ENCODE results near the gene PNPLA2. TPM values are rescaled to one million over a fixed set of nuclear protein-coding genes. Genes with fewer than 3 reads are reported as not detected.

The PNPLA2 gene
- total RNA-seq, 1 donor from 2014 or later: 40.5 TPM

DNA sequence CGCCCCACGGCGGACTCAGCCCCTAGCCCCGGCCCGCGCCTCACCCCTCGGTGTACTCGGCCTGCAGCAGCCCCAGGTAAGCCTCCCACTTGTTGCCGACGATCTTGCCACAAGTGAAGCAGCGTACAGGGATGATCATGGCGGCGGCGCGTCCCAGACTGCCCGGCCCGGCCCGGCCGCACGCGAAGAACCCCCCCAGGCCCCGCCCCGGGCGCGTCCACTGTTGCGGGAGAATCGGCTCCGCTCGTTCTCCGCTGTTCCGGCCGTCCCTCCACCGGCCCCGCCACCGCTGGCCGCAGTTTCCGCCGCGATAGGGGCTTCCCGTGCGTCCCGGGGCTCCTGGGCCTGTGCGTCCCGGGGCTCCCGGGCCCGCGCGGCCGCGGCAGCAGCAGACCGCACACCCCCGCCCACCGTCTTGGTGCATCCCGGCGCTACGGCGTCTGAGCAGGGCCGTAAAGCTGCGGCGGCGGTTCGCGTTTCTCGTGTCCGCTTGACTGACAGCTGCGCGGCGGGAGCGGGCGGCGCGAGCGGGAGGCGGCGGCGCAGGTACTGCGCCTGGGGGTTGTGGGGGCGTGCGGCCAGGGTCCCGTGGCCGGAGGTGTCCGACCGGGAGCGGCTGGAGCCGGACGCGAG lies 23.8 kb downstream of the PNPLA2 start, which contains the start of the genes POLR2L and TSPAN4:
POLR2L (minus strand) TSS at position 160 of the 633 bp plus-strand sequence; CDS start at position 139, 21 bp downstream.
TSPAN4 (plus strand) TSS at position 483 of the 633 bp plus-strand sequence. CDS start 7,453 bp downstream, outside the sequence.
- H3K4me1 Mint-ChIP-seq (ENCODE audit: unreplicated experiment): peaks cover 10% of the 10 kb centered on the region
- H3K36me3 Mint-ChIP-seq (ENCODE audit: low read depth, unreplicated experiment): no peaks in the 10 kb centered on the region
- peak; percentile 84 for DNase-seq (ENCODE audit: low spot score)
- TF ChIP-seq, protein P1, sequence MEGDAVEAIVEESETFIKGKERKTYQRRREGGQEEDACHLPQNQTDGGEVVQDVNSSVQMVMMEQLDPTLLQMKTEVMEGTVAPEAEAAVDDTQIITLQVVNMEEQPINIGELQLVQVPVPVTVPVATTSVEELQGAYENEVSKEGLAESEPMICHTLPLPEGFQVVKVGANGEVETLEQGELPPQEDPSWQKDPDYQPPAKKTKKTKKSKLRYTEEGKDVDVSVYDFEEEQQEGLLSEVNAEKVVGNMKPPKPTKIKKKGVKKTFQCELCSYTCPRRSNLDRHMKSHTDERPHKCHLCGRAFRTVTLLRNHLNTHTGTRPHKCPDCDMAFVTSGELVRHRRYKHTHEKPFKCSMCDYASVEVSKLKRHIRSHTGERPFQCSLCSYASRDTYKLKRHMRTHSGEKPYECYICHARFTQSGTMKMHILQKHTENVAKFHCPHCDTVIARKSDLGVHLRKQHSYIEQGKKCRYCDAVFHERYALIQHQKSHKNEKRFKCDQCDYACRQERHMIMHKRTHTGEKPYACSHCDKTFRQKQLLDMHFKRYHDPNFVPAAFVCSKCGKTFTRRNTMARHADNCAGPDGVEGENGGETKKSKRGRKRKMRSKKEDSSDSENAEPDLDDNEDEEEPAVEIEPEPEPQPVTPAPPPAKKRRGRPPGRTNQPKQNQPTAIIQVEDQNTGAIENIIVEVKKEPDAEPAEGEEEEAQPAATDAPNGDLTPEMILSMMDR (IDR thresholded peaks at IDR 0.05; ENCODE audit: unreplicated experiment): no peak
- H3K9me3 Mint-ChIP-seq (ENCODE audit: unreplicated experiment): no peaks in the 10 kb centered on the region
- H3K27ac Mint-ChIP-seq (ENCODE audit: unreplicated experiment): peak within 1 kb of the TSS; percentile 61
- H3K27me3 Mint-ChIP-seq (ENCODE audit: unreplicated experiment): peaks cover 5% of the 10 kb centered on the region
- H3K4me3 Mint-ChIP-seq (ENCODE audit: unreplicated experiment): peak within 1 kb of the TSS; percentile 93

DNA sequence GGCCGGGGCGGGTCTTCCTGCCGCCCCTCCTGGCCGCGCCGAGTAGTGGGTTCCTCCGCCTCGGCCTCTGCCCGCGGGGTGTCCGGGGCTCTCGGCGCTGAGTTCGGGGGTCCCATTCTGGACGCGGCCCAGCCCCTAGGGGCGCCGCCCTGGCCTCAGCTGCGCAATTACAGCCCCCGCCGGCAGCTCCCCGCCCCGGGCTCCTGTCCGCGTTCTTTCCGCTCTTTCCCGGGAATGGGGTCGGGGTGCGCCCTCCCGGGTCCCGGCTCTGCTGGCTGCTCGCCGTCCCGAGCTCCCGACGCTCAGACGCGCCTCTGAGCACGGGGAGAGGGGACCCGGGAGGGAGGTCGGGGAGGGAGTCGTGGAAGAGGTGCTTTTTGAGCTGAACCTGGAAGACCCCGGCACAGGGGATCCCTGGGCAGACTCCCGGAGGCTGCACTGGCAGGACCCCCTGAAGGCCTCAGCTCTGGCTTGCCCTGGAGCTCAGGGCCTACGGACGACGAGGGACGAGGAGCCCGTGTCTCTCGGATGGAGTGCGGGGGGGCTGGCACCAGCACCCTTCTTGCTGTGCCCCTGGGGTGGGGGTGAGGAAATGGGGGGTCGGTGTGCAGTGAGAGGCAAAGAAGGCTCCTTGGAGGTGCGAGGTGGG lies 24.5 kb downstream of the PNPLA2 start:
- peaks cover 10% of the 10 kb centered on the region for H3K4me1 Mint-ChIP-seq (ENCODE audit: unreplicated experiment)
- no peaks in the 10 kb centered on the region for H3K9me3 Mint-ChIP-seq (ENCODE audit: unreplicated experiment)
- no peak for DNase-seq (ENCODE audit: low spot score)
- H3K27me3 Mint-ChIP-seq (ENCODE audit: unreplicated experiment): peaks cover 5% of the 10 kb centered on the region
- H3K27ac Mint-ChIP-seq (ENCODE audit: unreplicated experiment): no peak overlapping the region
- H3K36me3 Mint-ChIP-seq (ENCODE audit: low read depth, unreplicated experiment): no peaks in the 10 kb centered on the region
- TF ChIP-seq, protein P1 (IDR thresholded peaks at IDR 0.05; ENCODE audit: unreplicated experiment): peak; percentile 25
- H3K4me3 Mint-ChIP-seq (ENCODE audit: unreplicated experiment): peak overlapping the region; percentile 85

- Mint-ChIP-seq H3K27ac (ENCODE audit: unreplicated experiment) (peak overlapping the region; percentile 61), H3K27me3 (ENCODE audit: unreplicated experiment) (peaks cover 8% of the 10 kb centered on the region), H3K9me3 (ENCODE audit: unreplicated experiment) (no peaks in the 10 kb centered on the region), H3K4me1 (ENCODE audit: unreplicated experiment) (peaks cover 10% of the 10 kb centered on the region), H3K4me3 (ENCODE audit: unreplicated experiment) (peak overlapping the region; percentile 85), H3K36me3 (ENCODE audit: low read depth, unreplicated experiment) (no peaks in the 10 kb centered on the region)
- peak; percentile 77 for DNase-seq (ENCODE audit: low spot score)
- TF ChIP-seq, protein P1 (IDR thresholded peaks at IDR 0.05; ENCODE audit: unreplicated experiment): no peak
Observed at GRCh38 chr11:843818-844692, 25.3 kb downstream of the PNPLA2 start.

GRCh38 chr11:844693-845644 lies 26.3 kb downstream of the PNPLA2 start:
- TF ChIP-seq, protein P1 (IDR thresholded peaks at IDR 0.05; ENCODE audit: unreplicated experiment): no peak
- peak; percentile 72 for DNase-seq (ENCODE audit: low spot score)
- Mint-ChIP-seq H3K4me3 (ENCODE audit: unreplicated experiment) (peak overlapping the region; percentile 59), H3K4me1 (ENCODE audit: unreplicated experiment) (peaks cover 10% of the 10 kb centered on the region), H3K27me3 (ENCODE audit: unreplicated experiment) (peaks cover 8% of the 10 kb centered on the region), H3K27ac (ENCODE audit: unreplicated experiment) (peak overlapping the region; percentile 74), H3K36me3 (ENCODE audit: low read depth, unreplicated experiment) (no peaks in the 10 kb centered on the region), H3K9me3 (ENCODE audit: unreplicated experiment) (no peaks in the 10 kb centered on the region)
